Stimulated activated CD8-positive, alpha-beta memory T cell treated with anti-CD3 and anti-CD28 coated beads, Interleukin-4, amount 100 ng/mL, for 48 hours (primary cell): ENCODE measurements around the gene NOC4L.

ENCODE experiments used
- DNase-seq: peaks from one replicate; pipeline ENCODE4 v3.0.0-alpha.2; 2020

The NOC4L gene

DNA sequence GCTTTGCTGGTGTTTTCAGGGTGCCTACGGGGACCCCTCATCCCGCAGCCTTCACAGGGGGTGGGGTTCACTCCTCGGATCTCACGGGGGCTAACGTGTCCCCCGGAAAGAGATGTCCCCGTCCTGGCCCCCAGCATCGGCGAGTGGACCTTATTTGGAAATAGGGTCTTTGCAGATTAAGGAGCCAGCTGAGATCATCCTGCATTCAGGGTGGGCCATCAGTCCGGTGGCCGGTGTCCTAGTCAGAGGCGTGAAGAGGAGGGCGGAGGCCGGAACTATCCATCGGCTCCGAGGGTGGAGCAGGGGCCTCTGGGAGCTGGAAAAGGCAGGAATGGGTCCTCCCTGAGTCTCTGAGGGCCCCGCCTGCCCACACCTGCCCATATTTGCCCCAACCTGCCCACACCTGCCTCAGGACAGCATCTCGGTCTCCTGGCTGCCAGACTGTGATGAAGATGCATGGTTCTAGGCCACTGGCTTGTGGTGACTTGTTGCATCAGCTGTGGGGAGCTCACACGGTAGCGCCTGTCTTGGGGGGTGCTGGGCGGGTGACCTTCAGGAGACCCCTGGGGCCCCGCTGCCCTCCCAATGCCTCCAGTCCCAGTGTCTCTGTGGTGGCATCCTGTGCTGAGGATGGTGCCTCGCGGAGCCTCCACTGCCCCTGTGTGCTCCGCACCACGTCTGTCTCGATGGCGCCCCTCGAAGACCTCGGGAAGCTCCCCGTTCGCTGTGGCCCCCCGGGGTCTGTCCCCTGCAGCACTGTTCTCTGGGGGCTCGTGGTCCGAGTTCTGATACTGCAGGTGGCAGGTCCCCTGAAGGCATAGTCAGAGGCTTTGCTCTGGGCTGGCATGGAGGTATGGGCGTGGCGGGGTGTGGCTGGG lies 14.7 kb downstream of the NOC4L start:
- no peak for DNase-seq

DNA sequence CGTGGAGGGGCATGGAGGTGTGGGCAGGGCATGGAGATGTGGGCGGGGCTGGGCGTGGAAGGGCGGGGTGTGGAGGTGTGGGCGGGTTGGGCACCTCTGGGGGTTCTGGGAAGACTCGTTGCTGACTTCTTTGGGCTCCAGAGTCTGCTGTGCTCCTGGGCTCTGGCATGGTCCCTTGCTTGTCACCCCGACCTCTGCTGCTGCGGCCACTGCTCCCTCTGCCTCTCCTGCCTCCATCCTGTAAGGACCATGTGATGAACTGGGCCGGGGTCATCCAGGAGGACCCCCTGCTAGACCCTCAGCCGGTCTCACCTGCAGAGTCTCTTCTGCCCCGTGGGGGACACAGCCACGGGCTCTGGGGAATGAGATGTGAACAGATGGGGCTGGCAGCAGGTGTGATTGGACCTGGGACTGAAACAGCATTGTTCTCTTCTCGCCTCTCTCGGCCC lies 15.3 kb downstream of the NOC4L start:
- DNase-seq, result no peak

DNA sequence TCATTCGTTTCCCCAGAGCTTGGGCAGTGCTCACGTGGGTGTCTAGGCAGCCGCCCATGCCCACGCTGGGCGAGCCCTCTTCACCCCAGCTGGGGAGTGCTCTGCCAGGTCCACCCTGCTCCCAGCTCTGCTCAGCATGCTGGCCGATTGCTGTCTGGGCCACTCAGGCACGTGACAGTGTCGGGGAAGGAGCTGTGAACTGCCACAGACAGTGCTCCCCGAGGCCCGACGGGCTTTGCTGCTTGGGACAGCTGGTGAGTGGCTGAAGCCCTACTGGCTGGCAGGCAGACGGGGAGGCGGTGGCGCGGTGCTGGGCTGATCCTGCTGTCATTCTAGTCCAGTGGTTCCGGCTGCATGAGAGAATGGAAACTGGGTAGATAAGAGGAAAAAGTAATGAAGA lies 15.8 kb downstream of the NOC4L start:
- no peak for DNase-seq

DNA sequence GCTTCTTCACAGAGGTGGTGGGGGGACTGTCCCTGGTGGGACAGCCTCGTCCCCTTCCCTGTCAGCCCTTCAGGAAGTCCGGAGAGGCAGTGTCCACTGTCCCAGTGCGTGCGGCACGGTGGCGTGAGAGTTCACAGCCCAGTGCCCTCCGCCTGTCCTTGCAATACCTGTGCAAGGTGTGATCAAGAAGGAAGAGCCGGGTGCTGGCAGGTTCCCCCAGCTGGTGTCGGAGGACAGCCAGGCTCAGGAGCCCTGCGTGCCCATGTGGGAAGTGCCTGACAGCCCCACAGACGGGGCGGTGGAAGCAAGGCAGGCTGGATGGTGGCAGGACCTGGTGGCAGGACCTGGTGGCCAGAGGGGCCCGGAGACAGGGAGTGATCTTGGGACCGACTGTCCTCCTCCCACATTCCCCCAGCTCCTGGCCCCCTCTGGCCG lies 16.4 kb downstream of the NOC4L start:
- DNase-seq, result no peak

DNA sequence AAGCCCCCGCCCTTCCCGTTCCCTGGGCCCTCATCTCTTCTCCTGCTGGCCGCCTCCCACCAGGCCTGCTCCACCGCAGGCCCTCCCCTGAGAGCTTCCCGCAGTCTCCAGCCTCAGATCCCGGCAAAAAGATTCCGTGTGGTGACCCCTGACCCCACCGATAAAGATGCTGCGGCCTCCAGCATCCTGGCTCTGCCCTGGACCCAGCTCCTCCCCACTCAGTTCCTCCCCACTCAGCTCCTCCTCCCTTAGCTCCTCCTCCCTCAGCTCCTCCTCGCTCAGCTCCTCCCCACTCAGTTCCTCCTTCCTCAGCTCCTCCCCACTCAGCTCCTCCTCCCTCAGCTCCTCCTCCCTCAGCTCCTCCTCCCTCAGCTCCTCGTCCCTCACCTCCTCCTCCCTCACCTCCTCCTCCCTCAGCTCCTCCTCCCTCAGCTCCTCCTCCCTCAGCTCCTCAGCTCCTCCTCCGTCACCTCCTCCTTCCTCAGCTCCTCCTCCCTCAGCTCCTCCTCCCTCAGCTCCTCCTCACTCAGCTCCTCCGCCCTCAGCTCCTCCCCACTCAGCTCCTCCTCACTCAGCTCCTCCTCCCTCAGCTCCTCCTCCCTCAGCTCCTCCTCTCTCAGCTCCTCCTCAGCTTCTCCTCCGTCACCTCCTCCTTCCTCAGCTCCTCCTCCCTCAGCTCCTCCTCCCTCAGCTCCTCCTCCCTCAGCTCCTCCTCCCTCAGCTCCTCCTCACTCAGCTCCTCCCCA lies 17.0 kb downstream of the NOC4L start:
- no peak for DNase-seq

DNA sequence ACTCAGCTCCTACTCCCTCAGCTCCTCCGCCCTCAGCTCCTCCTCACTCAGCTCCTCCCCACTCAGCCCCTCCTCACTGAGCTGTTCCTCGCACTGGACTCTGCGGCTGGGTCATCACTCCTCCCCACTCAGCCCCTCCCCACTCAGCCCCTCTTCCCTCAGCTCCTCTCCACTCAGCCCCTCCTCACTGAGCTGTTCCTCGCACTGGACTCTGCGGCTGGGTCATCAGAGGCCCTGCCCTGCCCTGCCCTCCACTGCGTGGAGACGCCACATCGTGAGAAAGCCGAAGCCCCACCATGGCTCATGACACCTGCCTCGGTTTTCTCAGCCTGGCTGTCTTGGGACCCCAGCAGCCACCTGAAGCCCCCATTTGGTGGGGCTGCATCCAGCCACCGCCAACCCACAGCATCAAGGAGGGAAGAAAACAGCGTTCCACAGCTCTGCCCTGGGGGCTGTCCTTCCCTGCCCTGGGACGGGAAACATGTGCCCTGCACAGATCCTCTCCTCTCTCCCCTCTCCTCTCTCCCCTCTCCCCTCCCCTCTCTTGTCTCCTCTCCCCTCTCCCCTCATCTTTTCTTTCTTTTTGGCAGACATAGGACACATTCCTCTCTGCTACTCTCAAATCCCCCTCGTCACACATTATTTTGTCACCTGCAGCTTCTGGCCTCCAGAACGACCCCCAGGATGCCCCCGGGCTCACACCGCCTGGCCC lies 17.7 kb downstream of the NOC4L start:
- DNase-seq, result no peak

DNA sequence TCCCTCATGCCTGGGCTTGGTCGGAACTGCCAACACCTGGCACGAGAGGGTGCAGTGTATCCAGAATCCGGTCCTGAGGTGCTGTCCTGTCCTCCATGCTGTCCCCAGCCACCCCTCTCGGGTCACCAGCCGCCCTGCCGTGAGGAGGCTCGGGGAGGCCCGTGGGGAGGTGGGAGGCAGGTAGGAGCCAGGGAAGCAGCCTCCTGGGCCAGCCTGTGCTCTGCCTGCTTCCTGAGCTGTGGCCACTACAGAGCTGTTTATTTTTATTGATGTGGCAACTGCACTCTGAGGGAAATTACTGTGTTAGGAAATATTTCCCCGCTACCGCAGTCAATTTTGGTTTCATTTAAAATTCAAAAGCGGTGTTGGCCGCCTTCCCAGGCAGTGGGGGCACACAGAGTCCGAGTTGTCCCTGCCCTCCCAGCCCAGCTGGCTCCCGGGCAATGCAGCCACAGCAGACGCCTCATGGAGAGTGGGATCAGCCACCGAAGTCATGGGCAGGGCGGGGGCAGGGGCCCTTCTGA lies 18.3 kb downstream of the NOC4L start:
- DNase-seq, result no peak

DNA sequence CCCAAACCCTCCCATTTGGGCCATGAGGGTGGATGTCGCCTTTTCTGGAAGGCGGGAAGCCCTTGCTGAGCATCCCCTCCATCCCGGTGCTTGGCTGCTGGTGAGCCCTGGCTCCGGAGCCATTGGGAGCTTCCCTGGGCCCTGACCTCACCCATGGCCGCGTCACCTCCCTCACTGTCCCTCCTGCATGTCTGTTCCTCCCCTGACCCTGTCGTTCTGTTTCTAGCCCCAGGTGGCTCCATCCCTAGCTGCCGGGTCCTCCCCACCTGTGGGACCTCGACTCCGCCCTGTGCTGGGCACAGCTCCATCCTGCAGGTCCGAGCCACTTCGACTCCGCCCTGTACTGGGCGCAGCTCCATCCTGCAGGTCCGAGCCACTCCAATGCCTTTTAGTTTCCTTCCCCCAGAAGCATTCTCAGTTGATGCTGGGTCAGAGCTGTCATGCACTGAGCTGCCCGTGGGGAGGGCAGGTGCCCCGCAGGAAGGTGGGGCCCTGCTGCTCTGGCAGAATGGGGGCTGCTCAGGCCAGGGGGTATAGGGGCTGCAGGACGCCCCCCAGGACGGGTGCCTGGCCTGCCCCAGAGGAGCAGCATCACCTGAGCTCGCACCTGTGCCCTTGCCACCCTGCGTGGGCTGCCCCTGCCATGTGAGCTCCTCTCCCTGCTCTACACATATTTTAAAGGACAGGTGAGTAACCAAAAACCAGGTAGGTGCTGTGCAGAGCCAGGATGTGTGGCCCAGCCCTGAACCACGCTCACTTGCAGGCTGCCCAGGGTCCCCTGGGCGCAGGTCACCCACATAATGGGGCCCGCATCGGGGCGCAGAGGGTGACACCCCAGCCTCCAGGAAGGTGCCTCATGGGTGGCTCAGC lies 19.0 kb downstream of the NOC4L start:
- DNase-seq, result no peak

DNA sequence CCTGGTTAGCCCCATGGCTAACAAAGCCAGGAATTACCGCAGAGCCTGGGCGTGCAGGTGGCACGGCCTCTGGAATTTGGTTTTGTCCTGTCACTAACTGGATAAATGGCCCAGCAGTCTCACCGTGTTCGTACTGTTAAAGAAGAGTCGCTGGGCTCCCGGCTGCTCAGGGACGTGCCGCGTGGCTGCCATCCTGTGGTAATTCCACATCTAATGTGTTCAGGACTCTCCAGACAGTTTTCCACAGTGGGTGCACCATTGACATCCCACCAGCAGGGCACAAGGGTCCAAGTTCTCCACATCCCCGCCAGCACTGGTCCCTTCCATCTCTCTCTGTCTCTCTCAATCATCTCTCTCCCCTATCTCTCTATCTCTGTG lies 19.6 kb downstream of the NOC4L start:
- DNase-seq, result no peak

DNA sequence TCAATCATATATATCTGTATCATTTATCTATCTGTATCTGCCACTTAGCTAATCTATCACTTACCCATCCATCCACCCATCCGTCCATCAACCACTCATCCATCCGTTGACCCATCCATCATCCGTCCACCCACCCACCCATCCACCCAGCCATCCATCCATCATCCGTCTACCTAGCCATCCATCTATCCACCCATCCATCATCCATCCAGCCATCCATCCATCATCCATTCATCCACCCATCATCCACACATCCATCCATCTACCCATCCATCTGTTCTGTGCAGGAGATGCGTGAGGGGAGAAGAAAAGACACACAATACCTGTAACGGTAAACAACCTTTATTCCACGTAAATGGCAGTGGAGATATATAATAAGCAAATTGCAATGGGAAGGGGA lies 20.2 kb downstream of the NOC4L start:
- DNase-seq, result no peak

DNA sequence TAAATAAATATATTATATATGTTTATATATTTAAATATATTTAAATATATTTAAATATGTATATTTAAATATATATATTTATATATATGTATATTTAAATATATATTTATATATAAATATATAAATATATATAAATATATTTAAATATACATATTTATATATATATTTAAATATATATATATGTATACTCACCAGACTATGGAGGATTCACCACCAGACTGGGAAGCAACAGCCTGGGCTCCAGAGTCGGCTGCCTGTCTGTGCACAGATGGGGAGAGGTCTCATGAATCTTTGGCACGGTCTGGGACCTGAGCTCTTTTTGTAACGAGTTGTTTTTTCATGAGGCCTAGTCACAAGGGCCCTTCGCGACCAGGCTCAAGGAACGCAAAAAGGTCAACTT lies 21.3 kb downstream of the NOC4L start:
- DNase-seq, result no peak

DNA sequence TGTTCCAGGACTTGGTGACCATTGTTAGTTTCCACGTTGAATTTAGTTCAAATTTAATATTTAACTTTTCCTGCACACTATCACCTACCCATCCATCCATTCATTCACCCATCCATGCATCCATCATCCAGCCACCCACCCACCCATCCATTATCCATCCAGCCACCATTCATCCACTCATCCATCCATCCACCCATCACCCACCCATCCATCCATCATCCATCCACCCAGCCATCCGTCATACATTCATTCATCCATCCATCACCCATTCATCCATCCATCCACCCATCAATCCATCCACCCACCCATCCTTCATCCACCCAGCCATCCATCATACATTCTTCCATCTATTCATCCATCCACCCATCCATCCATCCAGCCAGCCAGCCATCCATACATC lies 21.8 kb downstream of the NOC4L start:
- DNase-seq, result no peak

DNA sequence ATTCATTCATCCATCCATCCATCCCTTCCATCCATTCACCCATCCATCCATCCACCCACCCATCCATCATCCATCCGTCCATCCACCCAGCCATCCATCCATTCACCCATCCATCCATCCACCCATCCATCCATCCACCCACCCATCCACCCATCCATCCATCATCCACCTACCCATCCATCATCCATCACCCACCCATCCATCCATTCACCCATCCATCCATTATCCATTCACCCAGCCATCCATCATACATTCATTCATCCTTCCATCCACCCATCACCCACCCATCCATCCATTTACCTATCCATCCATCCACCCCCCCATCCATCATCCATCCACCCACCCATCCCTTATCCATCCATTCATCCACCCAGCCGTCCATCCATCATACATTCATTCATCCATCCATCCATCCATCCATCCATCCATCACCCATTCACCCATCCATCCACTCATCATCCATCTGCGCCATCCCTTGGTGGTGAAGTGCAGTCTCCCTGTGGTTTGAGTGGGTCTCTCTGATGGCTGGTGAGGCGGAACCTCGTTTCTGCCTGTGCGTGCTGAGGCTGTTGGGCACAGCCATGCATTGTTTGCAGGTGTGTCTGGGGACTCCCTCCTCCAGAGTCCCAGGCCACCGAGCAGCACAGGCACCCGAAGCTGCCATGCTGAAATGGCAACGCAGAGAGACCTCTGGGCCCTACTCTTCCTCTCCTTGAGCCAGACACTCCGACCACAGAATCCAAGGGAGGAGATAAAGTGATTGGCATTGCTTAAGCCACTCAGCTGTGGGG lies 22.7 kb downstream of the NOC4L start:
- no peak for DNase-seq

DNA sequence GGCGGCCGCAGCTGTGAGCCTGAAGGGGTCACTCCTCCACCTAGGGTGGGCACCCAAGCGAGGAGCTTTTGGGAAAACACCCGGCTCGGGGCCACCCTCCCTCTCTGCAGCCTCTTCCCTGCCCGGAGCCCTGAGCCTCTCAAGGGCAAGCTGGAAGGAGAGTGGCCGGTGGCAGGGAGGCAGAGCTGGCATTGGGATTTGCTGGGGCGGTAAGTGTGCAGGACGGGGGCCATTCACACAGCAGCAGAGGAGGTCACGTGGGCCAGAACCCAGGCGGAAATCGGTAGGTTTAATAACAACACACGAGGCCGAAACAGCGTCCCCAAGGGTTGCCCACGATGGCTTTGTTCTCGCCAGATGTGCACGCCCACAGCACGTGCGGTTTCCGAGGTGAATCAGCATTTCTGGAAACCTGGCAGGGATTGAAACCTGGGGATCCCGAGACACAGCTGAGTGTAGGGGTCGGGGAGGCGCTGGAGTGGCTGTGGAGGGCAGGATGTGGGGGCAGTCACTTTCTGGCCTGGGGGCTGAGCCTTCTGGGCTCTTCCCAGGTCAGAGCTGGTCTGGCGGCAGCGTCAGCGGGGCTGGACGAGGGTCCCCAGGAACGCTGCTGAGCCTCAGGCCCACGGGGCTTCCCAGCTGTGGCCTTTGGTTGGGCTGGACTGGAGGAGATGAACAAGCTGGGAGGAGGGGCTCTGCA lies 23.5 kb downstream of the NOC4L start:
- no peak for DNase-seq

DNA sequence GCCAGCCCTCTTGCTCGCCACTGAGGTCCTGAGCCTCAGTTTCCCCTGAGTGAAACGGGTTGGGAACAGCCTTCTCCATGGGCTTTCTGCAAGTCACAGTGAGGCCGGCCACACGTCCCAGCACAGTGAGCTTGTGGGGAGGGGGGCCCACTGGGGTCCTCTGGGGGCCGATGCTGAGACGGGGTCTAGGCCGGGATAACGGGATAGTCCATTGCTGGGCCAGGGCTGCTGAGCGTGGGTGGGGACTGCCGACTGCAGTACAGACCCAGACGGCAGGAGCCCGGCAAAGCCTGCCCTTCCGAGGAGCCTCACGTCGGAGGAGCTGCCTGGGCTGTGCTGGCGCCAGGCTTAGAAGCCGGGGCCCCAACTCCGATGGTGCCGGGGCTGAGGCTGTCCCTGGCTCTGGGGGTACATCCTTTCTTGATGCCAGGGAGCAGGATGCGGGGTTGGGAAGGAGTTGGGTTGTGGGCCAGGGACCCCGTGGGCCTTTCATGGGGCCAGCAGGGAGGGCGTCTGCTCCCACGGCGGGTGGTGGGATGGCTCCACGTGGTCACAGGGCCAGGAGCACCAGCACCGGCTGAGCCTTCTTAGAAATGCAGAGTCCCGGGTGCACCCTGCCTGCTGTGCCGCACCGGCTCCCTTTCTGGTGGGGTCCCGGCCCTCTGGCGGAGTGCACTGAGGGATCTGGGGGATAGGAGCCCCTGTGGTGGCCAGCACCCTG lies 24.2 kb downstream of the NOC4L start:
- no peak for DNase-seq

DNA sequence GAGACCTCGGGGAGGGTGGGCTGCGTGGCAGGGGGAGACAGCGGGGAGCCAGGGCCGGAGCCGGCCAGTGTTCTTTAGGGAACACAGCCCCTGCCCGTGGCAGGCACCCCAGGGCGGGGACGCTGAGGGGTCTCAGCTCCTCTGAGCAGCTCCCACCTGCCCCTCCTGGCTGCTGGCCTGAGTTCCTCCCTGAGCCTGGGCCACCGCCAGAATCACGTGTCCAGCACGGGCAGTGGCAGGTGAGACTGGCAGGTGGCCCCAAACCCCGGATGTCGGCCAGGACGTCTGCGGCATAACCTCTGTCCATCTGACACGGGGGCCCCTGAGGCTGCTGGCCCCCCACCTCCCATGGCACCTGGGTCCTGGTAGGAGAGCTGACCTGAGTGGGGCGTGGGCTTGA lies 25.1 kb downstream of the NOC4L start:
- no peak for DNase-seq

DNA sequence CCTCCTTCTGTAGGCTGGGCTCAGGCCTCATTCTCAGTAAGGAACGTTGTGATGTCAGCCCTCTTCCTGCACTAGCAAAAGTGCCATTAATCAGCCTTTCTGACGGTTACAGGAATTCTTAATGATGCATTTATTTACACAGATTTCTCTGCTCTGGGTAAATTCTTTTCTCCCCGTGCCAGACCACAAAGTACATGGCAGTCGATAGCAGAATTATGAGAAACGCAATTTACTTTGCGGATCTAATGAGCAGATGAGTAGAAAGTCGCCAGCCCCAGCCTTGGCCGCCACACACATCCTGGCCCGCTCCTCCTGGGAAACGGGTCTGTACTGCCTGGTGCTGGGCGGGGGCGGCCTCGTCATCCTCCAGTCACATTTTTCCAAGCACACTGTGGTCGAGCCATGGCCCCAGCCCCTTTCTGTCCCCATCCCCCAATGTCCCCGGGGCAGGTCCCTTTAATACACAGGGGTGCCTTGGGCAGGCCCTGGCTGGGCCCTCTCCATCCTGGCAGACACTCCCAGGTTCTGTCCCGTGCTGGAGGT lies 25.9 kb downstream of the NOC4L start:
- no peak for DNase-seq

DNA sequence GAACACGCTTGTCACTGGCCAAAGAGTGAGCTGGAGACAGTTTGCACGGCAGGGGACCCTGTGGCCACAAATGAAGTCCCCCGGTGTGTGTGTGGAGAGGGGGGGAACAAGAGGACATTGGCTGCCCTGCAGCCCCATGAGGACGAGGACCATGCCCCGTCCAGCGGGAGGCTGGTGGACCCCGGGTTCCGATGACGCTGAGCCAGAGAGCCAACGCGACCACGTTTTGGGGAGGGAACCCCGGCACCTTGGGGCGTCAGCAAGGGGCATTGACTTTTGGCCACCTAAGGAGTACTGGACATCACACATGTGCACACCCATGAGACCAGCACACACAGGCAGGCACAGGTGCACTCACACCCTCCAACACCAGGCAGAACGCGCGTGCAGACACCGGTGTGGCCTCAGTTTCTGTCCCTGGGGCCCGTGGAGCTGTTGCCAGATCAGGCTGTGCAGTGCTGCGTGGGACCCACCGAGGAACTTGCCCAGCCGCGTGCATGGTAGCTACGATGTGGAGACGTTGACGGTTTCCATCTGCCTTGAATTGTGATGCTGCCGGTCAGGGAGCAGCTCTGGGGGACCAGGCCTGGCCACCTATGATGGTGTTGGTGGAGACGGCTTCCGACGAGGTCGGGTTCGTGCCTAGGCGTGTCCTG lies 26.5 kb downstream of the NOC4L start:
- DNase-seq, result no peak

DNA sequence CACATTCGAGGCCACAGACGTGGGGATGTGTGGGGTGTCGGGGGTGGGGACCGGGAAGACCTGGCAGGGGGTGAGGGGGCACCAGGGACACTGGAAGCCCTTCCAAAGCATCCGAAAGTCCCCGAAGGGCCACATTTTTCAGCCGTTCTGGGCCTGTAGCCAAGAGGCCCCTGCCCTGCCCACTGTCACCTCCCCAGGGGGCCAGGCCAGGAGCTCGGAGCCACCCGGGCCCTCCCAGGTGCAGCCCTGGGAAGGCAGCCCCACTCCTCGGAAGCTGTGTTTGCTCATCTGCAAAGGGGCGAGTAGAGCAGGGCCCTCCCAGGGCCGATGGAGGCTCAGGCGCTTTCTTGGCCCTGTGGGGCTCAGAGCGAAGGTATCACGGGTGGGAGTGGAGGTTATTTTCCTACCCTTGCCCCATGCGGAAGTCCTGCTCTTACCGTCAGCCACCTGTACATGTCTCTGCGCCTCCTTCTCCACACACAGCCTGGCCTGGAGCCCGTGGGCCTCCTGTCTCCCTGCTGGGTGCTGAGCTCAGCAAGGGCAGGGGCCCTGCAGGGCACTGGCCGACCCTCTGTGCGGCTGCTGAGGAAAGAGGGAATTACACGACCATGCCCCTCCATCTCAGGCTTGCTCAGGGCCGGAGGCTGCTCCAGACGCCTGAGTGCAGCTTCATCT lies 27.2 kb downstream of the NOC4L start:
- DNase-seq, result no peak
